Retinal pigment epithelial cell (primary cell): ENCODE measurements around the gene GMEB2.
"Not testable (repeated sequence)": the region's sequence is repeated elsewhere in the genome, so short reads cannot be mapped to it uniquely, and the experiment has no call there.

ENCODE experiments used
- DNase-seq: peaks from one replicate; pipeline ENCODE4 v3.0.0-alpha.2; 2010; ENCODE audit warnings: low read depth
- H3K4me3 ChIP-seq: 2 replicates; pipeline ENCODE4 v1.5.1; 2011; ENCODE audit warnings: mild to moderate bottlenecking, low read length, control low read depth, moderate library complexity
- TF ChIP-seq, protein P1 (sequence below): conservative IDR thresholded peaks from 2 replicates; pipeline ENCODE4 v1.5.1; 2011; ENCODE audit warnings: low read depth, low read length, control low read depth, inconsistent platforms

The GMEB2 gene

DNA sequence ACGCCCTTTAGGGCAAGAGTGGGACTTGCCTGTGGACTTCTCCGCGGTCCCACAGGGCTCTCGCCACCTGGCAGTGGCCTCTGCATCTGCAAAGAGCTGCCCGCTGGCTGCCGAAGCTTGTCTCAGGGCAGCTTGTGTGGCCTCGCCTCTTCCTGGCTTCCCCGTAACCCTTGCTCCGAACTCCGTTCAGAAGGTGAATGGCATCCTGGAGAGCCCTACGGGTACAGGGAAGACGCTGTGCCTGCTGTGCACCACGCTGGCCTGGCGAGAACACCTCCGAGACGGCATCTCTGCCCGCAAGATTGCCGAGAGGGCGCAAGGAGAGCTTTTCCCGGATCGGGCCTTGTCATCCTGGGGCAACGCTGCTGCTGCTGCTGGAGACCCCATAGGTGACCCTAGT is 34.2 kb upstream of the GMEB2 start:
- no peak for DNase-seq
- no peak overlapping the region for H3K4me3 ChIP-seq
- TF ChIP-seq, protein P1, sequence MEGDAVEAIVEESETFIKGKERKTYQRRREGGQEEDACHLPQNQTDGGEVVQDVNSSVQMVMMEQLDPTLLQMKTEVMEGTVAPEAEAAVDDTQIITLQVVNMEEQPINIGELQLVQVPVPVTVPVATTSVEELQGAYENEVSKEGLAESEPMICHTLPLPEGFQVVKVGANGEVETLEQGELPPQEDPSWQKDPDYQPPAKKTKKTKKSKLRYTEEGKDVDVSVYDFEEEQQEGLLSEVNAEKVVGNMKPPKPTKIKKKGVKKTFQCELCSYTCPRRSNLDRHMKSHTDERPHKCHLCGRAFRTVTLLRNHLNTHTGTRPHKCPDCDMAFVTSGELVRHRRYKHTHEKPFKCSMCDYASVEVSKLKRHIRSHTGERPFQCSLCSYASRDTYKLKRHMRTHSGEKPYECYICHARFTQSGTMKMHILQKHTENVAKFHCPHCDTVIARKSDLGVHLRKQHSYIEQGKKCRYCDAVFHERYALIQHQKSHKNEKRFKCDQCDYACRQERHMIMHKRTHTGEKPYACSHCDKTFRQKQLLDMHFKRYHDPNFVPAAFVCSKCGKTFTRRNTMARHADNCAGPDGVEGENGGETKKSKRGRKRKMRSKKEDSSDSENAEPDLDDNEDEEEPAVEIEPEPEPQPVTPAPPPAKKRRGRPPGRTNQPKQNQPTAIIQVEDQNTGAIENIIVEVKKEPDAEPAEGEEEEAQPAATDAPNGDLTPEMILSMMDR = no peak

DNA sequence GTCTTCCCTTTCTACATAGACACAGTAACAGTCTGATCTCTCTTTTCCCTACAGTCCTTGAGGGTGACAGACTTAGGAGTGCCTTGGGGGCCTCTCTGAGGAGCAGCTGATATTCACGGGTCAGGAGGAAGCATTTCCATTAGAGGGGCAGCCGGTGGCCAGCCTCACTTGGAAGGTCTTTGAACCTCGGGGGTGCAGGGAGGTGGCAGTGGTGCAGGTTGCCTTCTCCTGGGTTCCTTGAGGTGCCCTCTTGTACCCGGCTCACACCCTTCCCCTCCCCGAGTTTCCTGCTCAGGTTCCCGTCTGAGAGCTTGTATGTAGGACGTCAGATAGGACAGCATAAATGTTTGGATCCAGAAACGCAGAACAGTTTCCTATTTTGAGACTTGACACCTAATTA is 33.7 kb upstream of the GMEB2 start:
- no peak for DNase-seq
- TF ChIP-seq, protein P1 = no peak
- H3K4me3 ChIP-seq = no peak overlapping the region

DNA sequence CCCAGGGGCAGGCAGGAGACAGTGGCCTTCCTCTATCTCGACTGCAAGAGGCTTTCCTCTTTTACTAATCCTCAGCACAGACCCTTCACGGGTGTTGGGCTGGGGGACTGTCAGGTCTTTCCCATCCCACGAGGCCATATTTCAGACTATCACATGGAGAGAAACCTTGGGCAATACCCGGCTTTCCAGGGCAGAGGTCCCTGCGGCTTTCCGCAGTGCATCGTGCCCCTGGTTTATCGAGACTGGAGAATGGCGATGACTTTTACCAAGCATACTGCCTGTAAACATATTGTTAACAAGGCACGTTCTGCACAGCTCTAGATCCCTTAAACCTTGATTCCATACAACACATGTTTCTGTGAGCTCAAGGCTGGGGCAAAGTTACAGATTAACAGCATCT is 33.3 kb upstream of the GMEB2 start:
- H3K4me3 ChIP-seq, DNase-seq: not testable (repeated sequence)

DNA sequence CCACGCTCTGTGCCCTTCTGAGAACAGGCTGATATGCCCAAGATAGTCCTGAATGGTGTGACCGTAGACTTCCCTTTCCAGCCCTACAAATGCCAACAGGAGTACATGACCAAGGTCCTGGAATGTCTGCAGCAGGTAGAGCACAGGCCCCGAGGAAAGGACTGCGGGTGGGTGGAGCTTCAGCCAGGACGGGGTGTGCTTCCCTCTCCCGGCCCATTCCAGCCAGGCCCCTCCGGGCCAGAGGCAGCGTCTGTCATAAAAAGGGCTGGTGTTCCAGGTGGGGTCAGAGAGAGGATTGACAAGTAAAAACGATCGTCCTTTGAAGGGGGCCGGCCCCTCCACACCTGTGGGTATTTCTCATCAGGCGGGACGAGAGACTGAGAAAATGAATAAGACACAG is 32.5 kb upstream of the GMEB2 start:
- TF ChIP-seq, protein P1 = no peak
- peak overlapping the region; percentile 90 for H3K4me3 ChIP-seq
- no peak for DNase-seq

DNA sequence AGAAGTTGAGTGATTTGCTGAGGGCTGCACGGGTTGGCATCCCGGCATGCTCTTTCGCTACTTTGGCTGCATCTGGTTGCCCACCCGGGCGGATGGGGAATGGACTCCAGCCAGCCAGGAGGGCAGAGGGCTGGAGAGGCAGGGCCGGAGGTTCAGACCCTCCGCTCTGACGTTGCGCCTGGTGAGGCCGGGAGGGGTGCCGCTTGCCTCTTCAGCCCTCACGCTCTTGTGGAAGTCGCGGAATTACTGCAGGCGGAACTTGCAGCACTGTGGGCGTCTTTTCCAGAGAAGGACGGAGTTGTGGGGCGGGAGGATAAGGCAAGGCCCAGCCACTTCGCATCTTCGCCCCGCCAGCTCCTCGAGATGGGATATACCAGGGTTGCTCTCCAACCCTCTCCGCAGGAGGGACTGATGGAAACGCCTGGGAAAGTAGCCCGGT is 31.9 kb upstream of the GMEB2 start:
- TF ChIP-seq, protein P1 = no peak
- H3K4me3 ChIP-seq = peak overlapping the region; percentile 90
- no peak for DNase-seq

DNA sequence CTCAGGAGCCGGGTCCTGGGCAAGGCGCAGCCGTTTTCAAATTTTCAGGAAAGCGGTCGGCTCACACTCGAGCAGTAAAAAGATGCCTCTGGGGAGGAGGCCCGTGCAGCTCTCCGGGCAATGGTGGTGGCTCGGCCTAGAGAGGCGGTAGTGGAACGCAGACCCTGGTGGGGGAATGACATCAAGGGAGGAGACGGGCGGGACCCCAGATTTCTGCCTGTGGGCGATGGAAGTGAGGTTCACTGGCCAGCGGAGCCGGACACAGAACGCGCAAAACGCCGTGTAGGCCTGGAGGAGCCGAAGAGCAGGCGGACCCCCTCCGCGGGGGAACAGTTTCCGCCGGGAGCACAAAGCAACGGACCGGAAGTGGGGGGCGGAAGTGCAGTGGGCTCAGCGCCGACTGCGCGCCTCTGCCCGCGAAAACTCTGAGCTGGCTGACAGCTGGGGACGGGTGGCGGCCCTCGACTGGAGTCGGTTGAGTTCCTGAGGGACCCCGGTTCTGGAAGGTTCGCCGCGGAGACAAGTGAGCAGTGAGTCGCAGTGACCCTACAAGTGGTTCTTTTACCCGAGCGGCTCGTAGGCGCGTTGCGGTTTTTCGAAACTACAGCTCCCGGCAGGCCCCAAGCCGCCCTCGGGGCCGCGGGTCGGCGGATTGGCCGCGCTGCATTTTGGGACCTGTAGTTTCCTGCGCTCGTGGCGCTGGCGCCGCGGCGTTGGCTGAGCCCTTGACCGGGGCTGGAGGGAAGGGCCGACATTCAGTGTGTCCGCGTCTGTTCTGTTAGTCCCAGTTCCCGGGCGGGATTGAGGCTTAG is 31.2 kb upstream of the GMEB2 start, which contains the start of gene RTEL1:
Gene RTEL1, plus strand, starts transcription at position 376 of the 812 bp plus-strand sequence. CDS start 1,091 bp downstream, outside the sequence.
- TF ChIP-seq, protein P1 = no peak
- H3K4me3 ChIP-seq = peak within 1 kb of the TSS; percentile 90
- DNase-seq = peak; percentile 77

DNA sequence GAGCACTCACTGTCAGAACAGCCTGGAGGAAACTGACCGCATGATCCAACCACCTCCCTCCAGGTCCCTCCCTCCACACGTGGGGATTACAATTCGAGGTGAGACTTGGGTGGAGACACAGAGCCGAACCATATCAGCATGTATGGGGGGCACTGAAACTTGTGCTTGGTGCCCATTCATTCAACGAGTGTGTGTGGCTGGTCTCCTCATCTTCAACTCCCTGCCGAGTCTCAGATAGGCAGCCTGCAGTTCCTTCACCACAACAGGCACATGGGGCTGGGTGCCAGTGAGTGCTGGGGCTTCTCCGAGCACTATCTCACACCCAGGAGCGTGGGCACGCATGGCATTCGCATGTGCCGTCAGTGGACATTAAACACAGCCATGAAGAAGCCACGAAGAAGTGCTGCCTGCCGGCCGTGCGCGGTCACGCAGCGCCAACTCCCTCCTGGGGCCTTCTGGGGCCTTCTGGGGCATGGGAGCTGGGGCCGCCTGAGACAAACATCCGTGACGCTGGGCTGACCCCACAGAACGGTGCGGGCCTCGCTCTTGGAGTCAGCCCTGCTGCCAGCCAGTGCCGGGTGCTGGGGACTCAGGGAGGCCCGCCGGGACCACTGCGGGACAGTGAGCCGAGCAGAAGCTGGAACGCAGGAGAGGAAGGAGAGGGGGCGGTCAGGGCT is 30.5 kb upstream of the GMEB2 start:
- DNase-seq = no peak
- H3K4me3 ChIP-seq = peak overlapping the region; percentile 90
- TF ChIP-seq, protein P1 = no peak
